ENCODE data around the gene RAB41. TPM values are rescaled to one million over a fixed set of nuclear protein-coding genes. Genes with fewer than 3 reads are reported as not detected.
"Not testable (repeated sequence)": the region's sequence is repeated elsewhere in the genome, so short reads cannot be mapped to it uniquely, and the experiment has no call there.

Gene RAB41
- not detected for total RNA-seq
- long read RNA-seq = 0 reads

- Histone ChIP-seq H3K27ac (no peak within 1 kb of the TSS), H3K9me3 (no peaks in the 10 kb centered on the region), H3K4me3 (no peak within 1 kb of the TSS), H3K36me3 (peaks cover 10% of the 10 kb centered on the region), H3K27me3 (ENCODE audit: low read depth) (no peaks in the 10 kb centered on the region), H3K4me1 (no peaks in the 10 kb centered on the region)
- DNase-seq (no peak), ATAC-seq (no peak)
- TF ChIP-seq, protein P1, sequence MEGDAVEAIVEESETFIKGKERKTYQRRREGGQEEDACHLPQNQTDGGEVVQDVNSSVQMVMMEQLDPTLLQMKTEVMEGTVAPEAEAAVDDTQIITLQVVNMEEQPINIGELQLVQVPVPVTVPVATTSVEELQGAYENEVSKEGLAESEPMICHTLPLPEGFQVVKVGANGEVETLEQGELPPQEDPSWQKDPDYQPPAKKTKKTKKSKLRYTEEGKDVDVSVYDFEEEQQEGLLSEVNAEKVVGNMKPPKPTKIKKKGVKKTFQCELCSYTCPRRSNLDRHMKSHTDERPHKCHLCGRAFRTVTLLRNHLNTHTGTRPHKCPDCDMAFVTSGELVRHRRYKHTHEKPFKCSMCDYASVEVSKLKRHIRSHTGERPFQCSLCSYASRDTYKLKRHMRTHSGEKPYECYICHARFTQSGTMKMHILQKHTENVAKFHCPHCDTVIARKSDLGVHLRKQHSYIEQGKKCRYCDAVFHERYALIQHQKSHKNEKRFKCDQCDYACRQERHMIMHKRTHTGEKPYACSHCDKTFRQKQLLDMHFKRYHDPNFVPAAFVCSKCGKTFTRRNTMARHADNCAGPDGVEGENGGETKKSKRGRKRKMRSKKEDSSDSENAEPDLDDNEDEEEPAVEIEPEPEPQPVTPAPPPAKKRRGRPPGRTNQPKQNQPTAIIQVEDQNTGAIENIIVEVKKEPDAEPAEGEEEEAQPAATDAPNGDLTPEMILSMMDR (IDR thresholded peaks at IDR 0.05) = no peak
- intact Hi-C loops (cut with DNase I) = no loop called here
Observed at GRCh38 chrX:70281951-70282350, at the start of gene RAB41. TSS of gene RAB41 (plus strand) at chrX:70282172. CDS start at chrX:70282218, 46 bp downstream.

- no peaks in the 10 kb centered on the region for H3K27me3 ChIP-seq (ENCODE audit: low read depth)
- H3K27ac ChIP-seq = no peak within 1 kb of the TSS
- H3K9me3 ChIP-seq = no peaks in the 10 kb centered on the region
- H3K4me1 ChIP-seq = no peaks in the 10 kb centered on the region
- H3K4me3 ChIP-seq = no peak within 1 kb of the TSS
- no peaks in the 10 kb centered on the region for H3K36me3 ChIP-seq
- TF ChIP-seq, protein P1 (IDR thresholded peaks at IDR 0.05) = no peak
- ATAC-seq (no peak), DNase-seq (no peak)
- intact Hi-C loops (cut with DNase I) = no loop called here
Observed at GRCh38 chrX:70234355-70234754, 47.6 kb upstream of the RAB41 start, which contains the start of gene AWAT1. TSS of gene AWAT1 (plus strand) at chrX:70234655. CDS start at chrX:70234696, 41 bp downstream.

DNA sequence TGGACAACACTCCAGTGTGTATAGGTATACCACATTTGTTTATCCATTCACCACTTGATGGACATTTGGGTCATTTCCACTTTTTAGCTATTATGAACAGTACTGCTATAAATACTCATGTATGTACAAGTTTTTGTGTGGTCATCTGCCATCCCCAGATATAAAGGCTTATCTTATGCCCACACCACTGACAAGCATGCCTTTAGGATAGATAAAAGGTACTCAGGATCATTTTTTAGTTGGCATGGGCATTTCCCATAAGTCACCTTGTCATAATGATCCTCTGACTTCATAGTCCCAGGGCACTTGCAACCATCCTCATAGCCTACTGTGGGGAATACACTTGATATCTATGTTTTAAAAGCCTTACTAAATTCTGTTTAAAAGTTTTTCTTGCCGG, 41.2 kb upstream of the RAB41 start:
- no peaks in the 10 kb centered on the region for H3K27me3 ChIP-seq (ENCODE audit: low read depth)
- no peak for DNase-seq
- H3K4me3 ChIP-seq = no peak overlapping the region
- no peak for ATAC-seq
- H3K9me3 ChIP-seq = no peaks in the 10 kb centered on the region
- no peaks in the 10 kb centered on the region for H3K4me1 ChIP-seq
- intact Hi-C loops (cut with DNase I) = no loop called here
- H3K27ac ChIP-seq = no peak overlapping the region
- no peaks in the 10 kb centered on the region for H3K36me3 ChIP-seq
- TF ChIP-seq, protein P1 (IDR thresholded peaks at IDR 0.05) = no peak

GRCh38 chrX:70241501-70241900, 40.5 kb upstream of the RAB41 start:
- DNase-seq (no peak), ATAC-seq (no peak)
- TF ChIP-seq, protein P1 (IDR thresholded peaks at IDR 0.05) = no peak
- Histone ChIP-seq H3K9me3 (no peaks in the 10 kb centered on the region), H3K27ac (no peak overlapping the region), H3K27me3 (ENCODE audit: low read depth) (no peaks in the 10 kb centered on the region), H3K4me1 (no peaks in the 10 kb centered on the region), H3K4me3 (no peak overlapping the region), H3K36me3 (no peaks in the 10 kb centered on the region)
- intact Hi-C loops (cut with DNase I) = no loop called here

DNA sequence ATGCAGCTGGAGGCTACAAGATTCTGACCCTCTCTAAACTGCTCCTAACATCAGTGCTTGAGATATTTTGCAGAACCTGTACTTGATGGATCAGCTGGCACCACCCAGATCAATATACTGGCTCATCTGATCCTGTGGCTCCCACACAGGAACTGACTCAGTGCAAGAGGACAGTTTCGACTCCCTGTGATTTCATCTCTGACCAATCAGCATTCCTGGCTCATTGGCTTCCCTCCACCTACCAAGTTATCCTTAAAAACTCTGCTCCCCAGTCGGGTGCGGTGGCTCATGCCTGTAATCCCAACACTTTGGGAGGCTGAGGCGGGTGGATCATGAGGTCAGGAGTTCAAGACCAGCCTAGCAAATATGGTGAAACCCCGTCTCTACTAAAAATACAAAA, 38.4 kb upstream of the RAB41 start:
- H3K4me3 ChIP-seq; H3K4me1 ChIP-seq; intact Hi-C loops (cut with DNase I); DNase-seq; H3K27ac ChIP-seq; ATAC-seq; H3K9me3 ChIP-seq; H3K36me3 ChIP-seq; H3K27me3 ChIP-seq (ENCODE audit: low read depth): not testable (repeated sequence)

- H3K4me1 ChIP-seq = no peaks in the 10 kb centered on the region
- H3K27me3 ChIP-seq (ENCODE audit: low read depth) = no peaks in the 10 kb centered on the region
- no peak for DNase-seq
- no peaks in the 10 kb centered on the region for H3K36me3 ChIP-seq
- no peak for ATAC-seq
- H3K9me3 ChIP-seq = no peaks in the 10 kb centered on the region
- no peak overlapping the region for H3K27ac ChIP-seq
- intact Hi-C loops (cut with DNase I) = no loop called here
- H3K4me3 ChIP-seq = no peak overlapping the region
- TF ChIP-seq, protein P1 (IDR thresholded peaks at IDR 0.05) = no peak
Observed at GRCh38 chrX:70244881-70245280, 37.1 kb upstream of the RAB41 start.
